ENCODE results near the gene USO1. TPM values are rescaled to one million over a fixed set of nuclear protein-coding genes. Genes with fewer than 3 reads are reported as not detected.

The USO1 gene
- total and polyA plus RNA-seq, 2 experiments from 2014 or later = 113 to 277 TPM

GRCh38 chr4:75729836-75730235 is 5.5 kb downstream of the USO1 start:
- H4K20me1 ChIP-seq (replicated peaks; ENCODE audit: insufficient read depth) = peaks cover 34% of the 10 kb centered on the region
- no peak overlapping the region for H3K4me3 Mint-ChIP-seq

More at GRCh38 chr4:75729836-75730235, 5.5 kb downstream of the USO1 start:
- H3K36me3 Mint-ChIP-seq (ENCODE audit: low read depth) = peaks cover 15% of the 10 kb centered on the region; the same call in 2 of the 3 replicates
- Histone ChIP-seq H3K27me3 (ENCODE audit: insufficient read depth) (no peaks in the 10 kb centered on the region), H3K4me2 (no peak overlapping the region), H3F3A (replicated peaks; ENCODE audit: low read depth) (no peaks in the 10 kb centered on the region), H3K9me2 (ENCODE audit: insufficient read depth) (no peaks in the 10 kb centered on the region), H3K4me1 (ENCODE audit: insufficient read depth) (peaks cover 27% of the 10 kb centered on the region), H3K27ac (ENCODE audit: low read depth) (no peak overlapping the region), H3K36me3 (ENCODE audit: insufficient read depth) (no peaks in the 10 kb centered on the region), H2AFZ (no peak overlapping the region), H3K79me2 (replicated peaks; ENCODE audit: insufficient read depth) (peaks cover 100% of the 10 kb centered on the region), H3K4me3 (no peak overlapping the region)
- ATAC-seq (no peak), DNase-seq (ENCODE audit: low spot score) (no peak)
- TF ChIP-seq ETS1 (IDR thresholded peaks at IDR 0.05) (no peak), EZH2 (IDR thresholded peaks at IDR 0.05; ENCODE audit: low read depth, unreplicated experiment) (no peak), POLR2AphosphoS5 (IDR thresholded peaks at IDR 0.05; ENCODE audit: low read depth) (no peak), JUNB (IDR thresholded peaks at IDR 0.05; ENCODE audit: unreplicated experiment) (no peak), ZNF331 (CRISPR knock-in tag; IDR thresholded peaks at IDR 0.05; ENCODE audit: low read depth) (no peak), NANOG (IDR thresholded peaks at IDR 0.05; ENCODE audit: borderline replicate concordance) (no peak), REST (IDR thresholded peaks at IDR 0.05; ENCODE audit: unreplicated experiment) (no peak), ZNF114 (CRISPR knock-in tag; IDR thresholded peaks at IDR 0.05) (no peak), STAT1 (IDR thresholded peaks at IDR 0.05; ENCODE audit: unreplicated experiment) (no peak), EZH2phosphoT487 (IDR thresholded peaks at IDR 0.05; ENCODE audit: unreplicated experiment) (no peak), CTCF (conservative IDR thresholded peaks at IDR 0.05; ENCODE audit: low read depth in 2 of 2) (no peak), ZNF462 (CRISPR knock-in tag; IDR thresholded peaks at IDR 0.05) (no peak), CREB1 (CRISPR knock-in tag; IDR thresholded peaks at IDR 0.05; ENCODE audit: low read depth) (no peak)
- H3K4me1 Mint-ChIP-seq = peaks cover 21% of the 10 kb centered on the region
- H3K9me3 Mint-ChIP-seq = no peaks in the 10 kb centered on the region; the same call in 2 of the 3 replicates
- H3K27me3 Mint-ChIP-seq (ENCODE audit: insufficient read depth, low read depth, poor library complexity) = peaks cover 9% of the 10 kb centered on the region
- H3K27ac Mint-ChIP-seq = no peak overlapping the region

Measured in GM23338 (cell line).